Mucosa of descending colon (tissue), 3 donors: ENCODE measurements around the gene PIGU. TPM values are rescaled to one million over a fixed set of nuclear protein-coding genes. Genes with fewer than 3 reads are reported as not detected.

ENCODE experiments used
- ATAC-seq: fragments of 200-7000 bp; cut with Tn5 transposase; one replicate; pipeline ENCODE4 v1.9.1; 2020; ENCODE audit warnings: mild to moderate bottlenecking, moderate library complexity
- DNase-seq, 3 donors: peaks; one replicate each; pipeline ENCODE4 v3.0.0-alpha.2; 2020
- H3K36me3 ChIP-seq: fragments of 200-600 bp; one replicate; pipeline ENCODE4 v1.8.0; 2021; ENCODE audit warnings: low read depth, mild to moderate bottlenecking
- H3K4me1 ChIP-seq: fragments of 200-600 bp; one replicate; pipeline ENCODE4 v1.8.0; 2021; ENCODE audit warnings: low read depth, mild to moderate bottlenecking
- H3K4me3 ChIP-seq: fragments of 200-600 bp; one replicate; pipeline ENCODE4 v1.8.0; 2021; ENCODE audit warnings: mild to moderate bottlenecking
- H3K9me3 ChIP-seq: fragments of 200-600 bp; one replicate; pipeline ENCODE4 v1.8.0; 2021; ENCODE audit warnings: mild to moderate bottlenecking
- intact Hi-C, 2 donors: fragments of 100-400 bp; cut with DNase I in 1 of 2; cut with micrococcal nuclease in 1 of 2; formaldehyde crosslinking; loops; one replicate each; pipeline versions ENCODE4 v1.11.0 to v1.11.1; 2022; cut with DNase I, micrococcal nuclease
- total RNA-seq, 3 donors: library from RNA; stranded (reverse); fragmentation: NEBNext Ultra II Directional in 2 of 3; extraction: Animal tissue kit (Norgen Biotek cat#: 25700) in 2 of 3; gene quantifications; one replicate each; pipeline versions ENCODE4 v1.2.1 to v1.2.4, GENCODE V29; 2021 to 2023
- TF ChIP-seq, protein P1 (sequence below): fragments of 200-600 bp; IDR thresholded peaks from one replicate; pipeline ENCODE4 v1.8.0; 2022; ENCODE audit warnings: antibody characterized with exemption, mild to moderate bottlenecking
- donor health status: DM: no; HTN: no; CAD: no; lungs with moderate emphysema.
- donor health status: DM: no; HTN: no; CAD: no.
- donor health status: DM: no; HTN: yes; CAD: no.

The PIGU gene
- total RNA-seq, 3 donors from 2014 or later = 14.4 to 26.3 (median 24.3) TPM

DNA sequence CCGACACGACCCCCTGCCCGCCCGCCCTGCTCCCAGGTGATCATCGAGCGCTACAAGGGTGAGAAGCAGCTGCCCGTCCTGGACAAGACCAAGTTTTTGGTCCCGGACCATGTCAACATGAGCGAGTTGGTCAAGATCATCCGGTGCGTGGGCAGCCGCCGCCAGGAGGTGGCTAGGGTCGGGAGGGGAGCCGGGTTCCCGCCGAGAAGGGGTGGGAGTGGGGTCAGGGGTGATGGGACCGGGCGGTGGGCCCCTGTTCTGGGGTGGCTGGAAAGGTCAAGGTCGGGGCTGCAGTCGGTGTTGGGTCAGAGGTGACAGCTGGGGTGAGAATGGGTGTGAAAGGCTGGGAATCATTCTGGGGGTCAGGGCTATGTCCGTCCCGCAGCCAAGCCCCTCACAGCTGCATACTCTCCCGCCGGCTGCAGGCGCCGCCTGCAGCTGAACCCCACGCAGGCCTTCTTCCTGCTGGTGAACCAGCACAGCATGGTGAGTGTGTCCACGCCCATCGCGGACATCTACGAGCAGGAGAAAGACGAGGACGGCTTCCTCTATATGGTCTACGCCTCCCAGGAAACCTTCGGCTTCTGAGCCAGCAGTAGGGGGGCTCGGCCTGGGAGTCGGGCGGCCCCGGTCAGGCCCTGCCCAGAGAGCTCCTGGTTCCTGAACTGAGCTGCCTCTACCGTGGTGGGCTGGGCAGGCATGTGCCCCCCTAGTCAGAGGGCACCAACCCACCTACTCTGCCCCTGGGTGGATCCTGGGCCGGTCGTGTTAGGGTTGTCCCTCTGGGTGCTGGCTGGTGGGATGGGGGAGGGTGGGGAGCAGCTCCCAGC is 117.4 kb downstream of the PIGU start:
- H3K4me3 ChIP-seq = no peak overlapping the region
- peaks cover 11% of the 10 kb centered on the region for H3K4me1 ChIP-seq
- H3K36me3 ChIP-seq = peaks cover 3% of the 10 kb centered on the region
- DNase-seq (peak in 1 of 3 donors; percentile 47), ATAC-seq (no peak)
- intact Hi-C loops = no loop called here
- H3K9me3 ChIP-seq = no peaks in the 10 kb centered on the region
- TF ChIP-seq, protein P1, sequence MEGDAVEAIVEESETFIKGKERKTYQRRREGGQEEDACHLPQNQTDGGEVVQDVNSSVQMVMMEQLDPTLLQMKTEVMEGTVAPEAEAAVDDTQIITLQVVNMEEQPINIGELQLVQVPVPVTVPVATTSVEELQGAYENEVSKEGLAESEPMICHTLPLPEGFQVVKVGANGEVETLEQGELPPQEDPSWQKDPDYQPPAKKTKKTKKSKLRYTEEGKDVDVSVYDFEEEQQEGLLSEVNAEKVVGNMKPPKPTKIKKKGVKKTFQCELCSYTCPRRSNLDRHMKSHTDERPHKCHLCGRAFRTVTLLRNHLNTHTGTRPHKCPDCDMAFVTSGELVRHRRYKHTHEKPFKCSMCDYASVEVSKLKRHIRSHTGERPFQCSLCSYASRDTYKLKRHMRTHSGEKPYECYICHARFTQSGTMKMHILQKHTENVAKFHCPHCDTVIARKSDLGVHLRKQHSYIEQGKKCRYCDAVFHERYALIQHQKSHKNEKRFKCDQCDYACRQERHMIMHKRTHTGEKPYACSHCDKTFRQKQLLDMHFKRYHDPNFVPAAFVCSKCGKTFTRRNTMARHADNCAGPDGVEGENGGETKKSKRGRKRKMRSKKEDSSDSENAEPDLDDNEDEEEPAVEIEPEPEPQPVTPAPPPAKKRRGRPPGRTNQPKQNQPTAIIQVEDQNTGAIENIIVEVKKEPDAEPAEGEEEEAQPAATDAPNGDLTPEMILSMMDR = no peak

DNA sequence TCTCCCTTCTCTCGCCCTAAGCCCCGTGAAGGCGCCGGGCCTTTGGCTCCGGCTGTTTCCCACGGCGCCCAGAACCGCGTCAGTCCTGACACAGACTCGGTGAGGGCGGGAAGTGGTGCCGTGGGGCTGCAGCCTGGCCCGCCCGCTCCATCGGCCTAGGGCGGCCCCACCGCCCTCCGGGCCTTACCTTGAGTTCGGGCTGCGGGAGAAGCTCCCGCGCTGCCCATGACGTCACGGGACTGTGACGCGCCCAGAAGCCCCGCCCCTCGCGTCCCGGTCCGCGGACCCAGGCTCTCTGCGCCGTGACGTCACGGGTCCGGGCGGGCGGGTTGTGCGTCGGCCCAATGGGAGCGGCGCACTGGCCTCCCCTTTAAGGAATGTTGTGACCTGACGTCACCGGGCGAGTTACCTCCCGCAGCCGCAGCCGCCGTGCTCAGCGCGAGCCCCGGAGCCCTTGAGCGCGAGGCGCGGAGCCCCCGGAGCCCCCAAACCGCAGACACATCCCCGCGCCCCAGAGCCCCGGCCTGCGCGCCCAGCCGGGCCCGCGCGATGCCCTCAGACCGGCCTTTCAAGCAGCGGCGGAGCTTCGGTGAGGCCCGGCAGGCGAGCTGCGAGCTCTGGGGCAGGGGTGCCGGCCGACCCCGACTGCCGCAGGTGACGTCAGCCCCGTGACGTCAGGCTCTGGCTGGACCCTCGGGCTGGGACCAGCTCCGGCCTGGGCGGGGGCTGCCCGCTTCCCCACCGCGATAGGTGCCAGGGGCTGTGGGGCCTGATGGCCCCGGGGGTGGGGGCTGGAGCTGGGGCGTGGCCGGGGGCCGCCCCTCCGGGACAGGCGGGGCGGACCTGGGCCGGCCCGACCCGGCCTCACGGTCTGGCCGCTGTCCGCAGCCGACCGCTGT is 118.3 kb downstream of the PIGU start, which contains the start of gene MAP1LC3A:
Gene MAP1LC3A, plus strand, starts transcription at position 399 of the 899 bp plus-strand sequence. Its CDS starts 151 bp downstream, at position 550.
- H3K4me3 ChIP-seq = peak within 1 kb of the TSS; percentile 32
- no peaks in the 10 kb centered on the region for H3K9me3 ChIP-seq
- TF ChIP-seq, protein P1 = no peak
- H3K4me1 ChIP-seq = peaks cover 13% of the 10 kb centered on the region
- DNase-seq (peak; percentile 92 to 95 (median 95)), ATAC-seq (peak; percentile 94)
- intact Hi-C loops = no loop called here
- H3K36me3 ChIP-seq = peaks cover 3% of the 10 kb centered on the region

DNA sequence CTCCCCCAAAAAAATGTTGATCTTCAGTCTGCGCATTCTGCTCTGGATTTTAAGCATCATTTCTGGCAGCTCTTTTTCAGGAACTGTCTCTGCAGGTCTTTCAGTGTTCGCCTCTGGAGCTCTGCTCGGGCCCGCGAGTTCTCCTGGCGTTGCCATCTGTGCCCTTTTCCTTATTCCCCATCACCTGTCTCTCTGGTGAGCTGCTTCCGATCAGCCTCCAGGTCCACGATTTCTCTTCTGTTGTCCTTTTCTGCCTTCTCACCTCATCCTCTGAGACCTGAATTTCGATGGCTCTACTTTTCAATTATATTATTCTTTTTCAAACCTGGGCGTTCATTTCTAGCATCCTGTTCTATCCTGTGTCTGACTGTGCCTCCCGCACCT is 119.0 kb downstream of the PIGU start:
- intact Hi-C loops = no loop called here
- H3K36me3 ChIP-seq = peaks cover 3% of the 10 kb centered on the region
- H3K4me1 ChIP-seq = peaks cover 18% of the 10 kb centered on the region
- TF ChIP-seq, protein P1 = no peak
- ATAC-seq = peak; percentile 0
- DNase-seq = peak in 2 of 3 donors; percentile 34 to 36
- H3K9me3 ChIP-seq = no peaks in the 10 kb centered on the region
- peak overlapping the region; percentile 32 for H3K4me3 ChIP-seq

DNA sequence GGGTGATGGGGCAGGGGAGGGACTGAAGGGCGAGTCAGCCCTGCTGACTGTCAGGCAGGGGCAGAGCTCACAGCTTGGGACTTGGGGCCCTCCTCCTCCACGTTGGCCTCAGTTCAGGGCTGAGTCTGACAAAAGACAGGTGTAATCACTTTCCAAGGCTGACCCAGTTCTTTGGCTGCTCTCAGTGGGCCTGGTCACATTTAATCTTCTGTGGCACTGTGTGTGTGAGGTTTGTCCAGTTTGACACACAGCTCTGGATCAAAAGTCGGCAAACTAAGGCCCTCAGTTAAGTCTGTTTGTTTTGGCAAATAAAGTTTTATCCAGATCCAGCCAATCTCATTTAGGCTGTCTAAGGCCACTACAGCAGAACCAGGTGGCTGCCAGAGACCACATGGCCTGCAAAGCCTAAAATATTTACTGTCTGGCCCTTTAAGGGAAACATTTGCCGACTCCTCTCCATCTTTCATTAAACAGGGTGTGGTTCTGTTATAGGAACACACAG is 123.5 kb downstream of the PIGU start:
- TF ChIP-seq, protein P1 = no peak
- H3K36me3 ChIP-seq = peaks cover 1% of the 10 kb centered on the region
- peaks cover 21% of the 10 kb centered on the region for H3K4me1 ChIP-seq
- peak; percentile 48 for ATAC-seq
- H3K9me3 ChIP-seq = no peaks in the 10 kb centered on the region
- no peak overlapping the region for H3K4me3 ChIP-seq
- intact Hi-C loops = no loop called here
- peak in 2 of 3 donors; percentile 22 to 23 for DNase-seq

DNA sequence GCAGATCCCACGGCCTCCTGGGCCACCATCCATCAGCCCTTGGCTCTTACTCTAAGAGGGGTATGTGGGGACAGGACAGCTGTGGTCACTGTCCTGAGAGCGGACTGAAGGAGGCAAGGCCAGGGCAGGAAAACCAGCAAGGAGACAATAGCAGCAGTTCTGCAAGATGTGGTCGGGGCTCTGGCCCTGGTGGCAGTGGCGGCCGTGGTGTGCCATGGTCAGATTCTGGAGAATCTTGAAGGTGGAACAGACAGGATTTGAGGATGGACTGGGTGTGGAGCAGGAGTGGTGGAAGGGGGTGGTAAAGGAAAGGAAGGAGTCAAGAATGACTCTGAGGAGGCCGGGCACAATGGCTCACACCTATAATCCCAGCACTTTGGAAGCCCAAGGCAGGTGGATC is 124.3 kb downstream of the PIGU start:
- H3K4me3 ChIP-seq = no peak overlapping the region
- TF ChIP-seq, protein P1 = no peak
- DNase-seq (peak in 2 of 3 donors; percentile 17 to 33), ATAC-seq (no peak)
- H3K9me3 ChIP-seq = no peaks in the 10 kb centered on the region
- H3K4me1 ChIP-seq = peaks cover 14% of the 10 kb centered on the region
- intact Hi-C loops = no loop called here
- no peaks in the 10 kb centered on the region for H3K36me3 ChIP-seq
